Smooth muscle cell (in vitro differentiated cells): Measurements from ENCODE around the gene EEF1A2. TPM values are rescaled to one million over a fixed set of nuclear protein-coding genes. Genes with fewer than 3 reads are reported as not detected.

ENCODE experiments used
- DNase-seq: peaks from one replicate; lab custom pipeline; 2025; ENCODE audit not compliant: unreplicated experiment; lab: John Stamatoyannopoulos, UW
- H2AFZ ChIP-seq: fragments of 200-600 bp; sonication (generic); 2 replicates; pipeline ENCODE4 v1.6.0; 2016; ENCODE audit warnings: antibody characterized with exemption, low read depth, mild to moderate bottlenecking
- H3F3A ChIP-seq: fragments of 200-600 bp; sonication (generic); 2 replicates; pipeline ENCODE4 v1.6.0; 2017; ENCODE audit warnings: antibody characterized with exemption, low read depth
- H3K27ac ChIP-seq: fragments of 200-600 bp; sonication (generic); 2 replicates; pipeline ENCODE4 v1.5.1; 2016; ENCODE audit warnings: low read depth, mild to moderate bottlenecking
- H3K27me3 ChIP-seq: fragments of 200-600 bp; sonication (generic); 2 replicates; pipeline ENCODE4 v1.6.1; 2016; ENCODE audit warnings: low read depth, mild to moderate bottlenecking
- H3K36me3 ChIP-seq: fragments of 200-600 bp; sonication (generic); 2 replicates; pipeline ENCODE4 v1.5.1; 2016; ENCODE audit warnings: low read depth
- H3K4me1 ChIP-seq: fragments of 200-600 bp; sonication (generic); 2 replicates; pipeline ENCODE4 v1.5.1; 2016; ENCODE audit warnings: low read depth
- H3K4me2 ChIP-seq: fragments of 200-600 bp; sonication (generic); 2 replicates; pipeline ENCODE4 v1.6.0; 2016; ENCODE audit warnings: mild to moderate bottlenecking
- H3K4me3 ChIP-seq: fragments of 200-600 bp; sonication (generic); 2 replicates; pipeline ENCODE4 v1.5.1; 2016; ENCODE audit warnings: mild to moderate bottlenecking
- H3K79me2 ChIP-seq: fragments of 200-600 bp; sonication (generic); 2 replicates; pipeline ENCODE4 v1.6.0; 2016; ENCODE audit warnings: low read depth, mild to moderate bottlenecking
- H3K9ac ChIP-seq: fragments of 200-600 bp; sonication (generic); 2 replicates; pipeline ENCODE4 v1.6.0; 2016; ENCODE audit warnings: low read depth
- H3K9me3 ChIP-seq: fragments of 200-600 bp; sonication (generic); replicated peaks from 2 replicates; pipeline ENCODE4 v1.5.1; 2016; ENCODE audit warnings: low read depth
- H4K20me1 ChIP-seq: fragments of 200-600 bp; sonication (generic); 2 replicates; pipeline ENCODE4 v1.6.0; 2016; ENCODE audit warnings: low read depth
- CTCF ChIP-seq: fragments of 200-600 bp; sonication (generic); IDR thresholded peaks from 2 replicates; pipeline ENCODE4 v1.5.1; 2017; ENCODE audit warnings: borderline replicate concordance, mild to moderate bottlenecking, antibody characterized with exemption; ENCODE audit not compliant: insufficient read depth, poor library complexity, severe bottlenecking
- WGBS: methylation state at CpG from one replicate; pipeline ENCODE4 v1.1.7; 2016; ENCODE audit warnings: low lambda C conversion rate; 5-methylcytosine and 5-hydroxymethylcytosine counted together
- polyA plus RNA-seq: library from polyadenylated mRNA; unstranded; fragments of >200 nt; fragmentation: Nextera tagmentation; extraction: Ambion mirVana; gene quantifications from 2 replicates; pipeline ENCODE4 v1.2.1, GENCODE V29; 2016
- total RNA-seq: library from RNA; depleted of rRNA; stranded (reverse); fragments of >200 nt; gene quantifications from 2 replicates; pipeline ENCODE4 v1.2.3, GENCODE V29; 2014

EEF1A2 gene
- total and polyA plus RNA-seq, 2 experiments from 2014 or later = 2.1 to 5.1 TPM

GRCh38 chr20:63455568-63455859, 43.4 kb downstream of the EEF1A2 start:
- Histone ChIP-seq H3K27me3 (no peaks in the 10 kb centered on the region), H3K4me3 (no peak overlapping the region), H3K4me1 (peaks cover 14% of the 10 kb centered on the region), H3K9ac (no peak overlapping the region), H3K79me2 (no peaks in the 10 kb centered on the region), H4K20me1 (no peaks in the 10 kb centered on the region), H3K36me3 (no peaks in the 10 kb centered on the region), H3F3A (no peaks in the 10 kb centered on the region), H3K27ac (no peak overlapping the region), H3K9me3 (no peaks in the 10 kb centered on the region), H3K4me2 (no peak overlapping the region), H2AFZ (no peak overlapping the region)
- no peak for DNase-seq
- TF ChIP-seq CTCF = no peak
- no CpG with 5 or more reads among the region's 10 CpGs for WGBS

- Histone ChIP-seq H3K4me1 (peaks cover 14% of the 10 kb centered on the region), H3K79me2 (no peaks in the 10 kb centered on the region), H3K9ac (no peak overlapping the region), H3K27me3 (no peaks in the 10 kb centered on the region), H3K36me3 (no peaks in the 10 kb centered on the region), H3K4me2 (peak overlapping the region; percentile 79), H3K27ac (no peak overlapping the region), H3K4me3 (no peak overlapping the region), H3F3A (no peaks in the 10 kb centered on the region), H4K20me1 (no peaks in the 10 kb centered on the region), H3K9me3 (no peaks in the 10 kb centered on the region), H2AFZ (no peak overlapping the region)
- DNase-seq = no peak
- TF ChIP-seq CTCF = no peak
- WGBS = 69% methylated on average over 35 of the region's 35 CpGs
Observed at GRCh38 chr20:63454731-63455567, 43.9 kb downstream of the EEF1A2 start.

GRCh38 chr20:63452821-63453523, 45.9 kb downstream of the EEF1A2 start:
- no peak for DNase-seq
- Histone ChIP-seq H3K4me3 (no peak overlapping the region), H3K4me2 (no peak overlapping the region), H3K4me1 (peaks cover 14% of the 10 kb centered on the region), H3F3A (no peaks in the 10 kb centered on the region), H4K20me1 (no peaks in the 10 kb centered on the region), H3K9me3 (no peaks in the 10 kb centered on the region), H3K27me3 (no peaks in the 10 kb centered on the region), H2AFZ (no peak overlapping the region), H3K9ac (no peak overlapping the region), H3K27ac (no peak overlapping the region), H3K79me2 (no peaks in the 10 kb centered on the region), H3K36me3 (no peaks in the 10 kb centered on the region)
- WGBS = 88% methylated on average over 28 of the region's 46 CpGs
- no peak for TF ChIP-seq CTCF
